B cell (primary cell): Measurements from ENCODE around the gene FRG2C. TPM values are rescaled to one million over a fixed set of nuclear protein-coding genes. Genes with fewer than 3 reads are reported as not detected.
"Not testable (repeated sequence)": the region's sequence is repeated elsewhere in the genome, so short reads cannot be mapped to it uniquely, and the experiment has no call there.

Experiments used
- ATAC-seq: fragments of 200-7000 bp; cut with Tn5 transposase; one replicate; pipeline ENCODE4 v1.10.0; 2021; ENCODE audit warnings: low read depth, mild to moderate bottlenecking, moderate number of reproducible peaks, moderate library complexity
- CTCF ChIA-PET: fragments of 350-600 bp; sonication (Branson Sonifier 250); formaldehyde crosslinking; loops from one replicate; lab custom pipeline; 2021; ENCODE audit warnings: antibody characterized with exemption, inconsistent platforms; lab: Charles Lee
- POLR2A ChIA-PET: fragments of 350-600 bp; sonication (Branson Sonifier 250); formaldehyde crosslinking; loops from one replicate; lab custom pipeline; 2021; ENCODE audit warnings: antibody characterized with exemption; lab: Charles Lee
- DNase-seq: peaks from one replicate; pipeline ENCODE4 v3.0.0; 2013
- H2AFZ ChIP-seq: 2 replicates; pipeline ENCODE4 v1.6.1; 2012; ENCODE audit warnings: mild to moderate bottlenecking, low read depth, low read length; ENCODE audit not compliant: insufficient read depth, poor library complexity, severe bottlenecking
- H3K27ac ChIP-seq, 2 donors: 1 replicate in 1 of 2; 2 replicates in 1 of 2; pipeline ENCODE4 v1.5.1; 2012 to 2013; ENCODE audit warnings: low read length in 2 of 2, mild to moderate bottlenecking in 2 of 2, moderate library complexity in 1 of 2
- H3K27me3 ChIP-seq, 4 experiments: fragments of 200-600 bp in 1 of 4; sonication (generic) in 1 of 4; replicated peaks in 1 of 4; 1 replicate in 2 of 4; 2 replicates in 2 of 4; pipeline versions ENCODE4 v1.6.1 to v1.7.0; 2013 to 2016; ENCODE audit warnings: low read length in 3 of 4, mild to moderate bottlenecking in 2 of 4, mixed read lengths in 1 of 4, moderate library complexity in 1 of 4; ENCODE audit not compliant: insufficient read depth in 4 of 4, control insufficient read depth in 3 of 4; ENCODE audit errors: control extremely low read depth in 1 of 4
- H3K36me3 ChIP-seq, 2 experiments: replicated peaks in 1 of 2; 1 replicate in 1 of 2; 2 replicates in 1 of 2; pipeline versions ENCODE4 v1.6.1 to v1.7.1; 2013; ENCODE audit warnings: low read length in 1 of 2; ENCODE audit not compliant: insufficient read depth in 2 of 2, control insufficient read depth in 1 of 2; ENCODE audit errors: control extremely low read depth in 1 of 2, extremely low read depth in 1 of 2
- H3K4me1 ChIP-seq, 2 donors: fragments of 200-600 bp in 1 of 2; sonication (generic) in 1 of 2; 1 replicate in 1 of 2; 2 replicates in 1 of 2; pipeline versions ENCODE4 v1.5.1 to v1.6.1; 2013 to 2017; ENCODE audit warnings: low read length in 2 of 2; ENCODE audit not compliant: control insufficient read depth in 2 of 2, insufficient read depth in 2 of 2
- H3K4me2 ChIP-seq: replicated peaks from 2 replicates; pipeline ENCODE3; 2012; ENCODE audit warnings: mild to moderate bottlenecking, low read depth, low read length; ENCODE audit not compliant: poor library complexity, severe bottlenecking
- H3K4me3 ChIP-seq, 5 experiments: fragments of 200-600 bp in 1 of 5; sonication (generic) in 1 of 5; 1 replicate in 3 of 5; 2 replicates in 2 of 5; pipeline versions ENCODE4 v1.5.1 to v1.7.0; 2011 to 2016; ENCODE audit warnings: low read length in 4 of 5, mild to moderate bottlenecking in 4 of 5, low read depth in 2 of 5, control low read depth in 1 of 5, moderate library complexity in 1 of 5; ENCODE audit not compliant: insufficient read depth in 1 of 5; ENCODE audit errors: control extremely low read depth in 1 of 5, extremely low read depth in 1 of 5
- H3K79me2 ChIP-seq: fragments of 200-600 bp; sonication (generic); one replicate; pipeline ENCODE4 v1.6.0; 2016; ENCODE audit warnings: low read length; ENCODE audit not compliant: control insufficient read depth, insufficient read depth
- H3K9ac ChIP-seq: fragments of 200-600 bp; sonication (generic); 2 replicates; pipeline ENCODE4 v1.6.1; 2017; ENCODE audit warnings: mild to moderate bottlenecking, low read length, moderate library complexity
- H3K9me3 ChIP-seq, 3 donors: one replicate each; pipeline versions ENCODE4 v1.6.1 to v1.7.1; 2013; ENCODE audit warnings: low read length in 2 of 3; ENCODE audit not compliant: control insufficient read depth in 2 of 3, insufficient read depth in 1 of 3; ENCODE audit errors: control extremely low read depth in 1 of 3
- H4K20me1 ChIP-seq: 2 replicates; pipeline ENCODE4 v1.6.0; 2012; ENCODE audit warnings: mild to moderate bottlenecking, low read length; ENCODE audit not compliant: insufficient read depth, control insufficient read depth, poor library complexity, severe bottlenecking
- H3K27ac Mint-ChIP-seq: one replicate; pipeline ENCODE4 v1.8.0; 2021; ENCODE audit warnings: mixed read lengths
- H3K27me3 Mint-ChIP-seq: one replicate; pipeline ENCODE4 v1.8.0; 2021; ENCODE audit warnings: mixed read lengths
- H3K4me1 Mint-ChIP-seq: one replicate; pipeline ENCODE4 v1.8.0; 2021; ENCODE audit warnings: mixed read lengths
- H3K4me3 Mint-ChIP-seq: one replicate; pipeline ENCODE4 v1.8.0; 2021; ENCODE audit warnings: mixed read lengths
- H3K9me3 Mint-ChIP-seq: one replicate; pipeline ENCODE4 v1.8.0; 2022; ENCODE audit warnings: mixed read lengths; ENCODE audit not compliant: insufficient read depth
- WGBS: methylation state at CpG from one replicate; pipeline ENCODE4 v1.1.5; 2013; ENCODE audit warnings: missing lambda C conversion rate; ENCODE audit not compliant: insufficient coverage; 5-methylcytosine and 5-hydroxymethylcytosine counted together
- intact Hi-C: fragments of 100-400 bp; cut with micrococcal nuclease; formaldehyde crosslinking; loops from one replicate; pipeline ENCODE4 v1.10.0; 2022
- polyA plus RNA-seq: library from polyadenylated mRNA; depleted of rRNA; stranded (reverse); fragments of >200 nt; gene quantifications from 2 replicates; pipeline ENCODE4 v1.2.3, GENCODE V29; 2012
- total RNA-seq, 2 donors: library from RNA; stranded (reverse); fragments of 120-200 nt in 1 of 2; gene quantifications; 1 replicate in 1 of 2; 2 replicates in 1 of 2; pipeline versions ENCODE4 v1.2.3 to v1.2.4, GENCODE V29; 2013 to 2022

FRG2C gene
- total and polyA plus RNA-seq, 2 donors (not counting 1 experiment from before 2014, with no cell fraction given): not detected

GRCh38 chr3:75623656-75624055, 40.5 kb upstream of the FRG2C start:
- H4K20me1 ChIP-seq, H3K4me3 Mint-ChIP-seq, H3K9ac ChIP-seq, H2AFZ ChIP-seq, H3K4me1 ChIP-seq, H3K27ac Mint-ChIP-seq, H3K79me2 ChIP-seq, H3K27me3 Mint-ChIP-seq, H3K27me3 ChIP-seq, CTCF ChIA-PET, H3K4me3 ChIP-seq, H3K9me3 Mint-ChIP-seq, ATAC-seq, DNase-seq, H3K9me3 ChIP-seq, H3K4me2 ChIP-seq, intact Hi-C loops, POLR2A ChIA-PET, H3K36me3 ChIP-seq, H3K27ac ChIP-seq, H3K4me1 Mint-ChIP-seq: not testable (repeated sequence)
- WGBS: 85% methylated on average over 5 of the region's 13 CpGs

GRCh38 chr3:75630887-75631535, 33.1 kb upstream of the FRG2C start:
- ATAC-seq, H3K4me1 ChIP-seq, intact Hi-C loops, H3K27ac ChIP-seq, H2AFZ ChIP-seq, H3K27ac Mint-ChIP-seq, H3K4me1 Mint-ChIP-seq, H3K9ac ChIP-seq, CTCF ChIA-PET, H3K9me3 Mint-ChIP-seq, H3K27me3 Mint-ChIP-seq, POLR2A ChIA-PET, H3K4me2 ChIP-seq, H3K27me3 ChIP-seq, H3K4me3 Mint-ChIP-seq, H4K20me1 ChIP-seq, H3K4me3 ChIP-seq, DNase-seq, H3K36me3 ChIP-seq, H3K79me2 ChIP-seq, H3K9me3 ChIP-seq: not testable (repeated sequence)
- WGBS: no CpG with 5 or more reads among the region's 2 CpGs
